CD14-positive monocyte (primary cell): ENCODE results near the gene SFPQ. TPM values are rescaled to one million over a fixed set of nuclear protein-coding genes. Genes with fewer than 3 reads are reported as not detected.

Experiments
- DNase-seq, 3 donors: peaks; one replicate each; pipeline ENCODE4 v3.0.0-alpha.2; 2011 to 2022
- H2AFZ ChIP-seq: 2 replicates; pipeline ENCODE4 v1.6.0; 2012; ENCODE audit warnings: mild to moderate bottlenecking, low read depth, low read length, inconsistent platforms; ENCODE audit not compliant: insufficient read depth, poor library complexity, severe bottlenecking
- H3K27ac ChIP-seq, 2 donors: 1 replicate in 1 of 2; 2 replicates in 1 of 2; pipeline ENCODE4 v1.5.1; 2012 to 2013; ENCODE audit warnings: low read length in 2 of 2, control low read depth in 1 of 2, inconsistent platforms in 1 of 2, low read depth in 1 of 2, mild to moderate bottlenecking in 1 of 2
- H3K27me3 ChIP-seq, 2 donors: one replicate each; pipeline versions ENCODE4 v1.6.0 to v1.6.1; 2011 to 2013; ENCODE audit warnings: low read length in 2 of 2; ENCODE audit not compliant: control insufficient read depth in 2 of 2, insufficient read depth in 2 of 2
- H3K36me3 ChIP-seq, 2 donors: replicated peaks in 1 of 2; 1 replicate in 1 of 2; 2 replicates in 1 of 2; pipeline versions ENCODE4 v1.5.1 to v1.6.1; 2012 to 2013; ENCODE audit warnings: low read length in 2 of 2, control low read depth in 1 of 2, inconsistent platforms in 1 of 2, mild to moderate bottlenecking in 1 of 2; ENCODE audit not compliant: insufficient read depth in 2 of 2, control insufficient read depth in 1 of 2
- H3K4me1 ChIP-seq, 2 donors: 1 replicate in 1 of 2; 2 replicates in 1 of 2; pipeline versions ENCODE4 v1.5.1 to v1.6.1; 2012 to 2013; ENCODE audit warnings: low read length in 2 of 2, control low read depth in 1 of 2, inconsistent platforms in 1 of 2, mild to moderate bottlenecking in 1 of 2, moderate library complexity in 1 of 2; ENCODE audit not compliant: insufficient read depth in 2 of 2, control insufficient read depth in 1 of 2
- H3K4me2 ChIP-seq: replicated peaks from 2 replicates; pipeline ENCODE3; 2012; ENCODE audit warnings: low read length, moderate library complexity, mild to moderate bottlenecking; ENCODE audit not compliant: poor library complexity, severe bottlenecking; ENCODE audit errors: extremely low read depth
- H3K4me3 ChIP-seq, 3 experiments: fragments of 200-600 bp in 1 of 3; sonication (generic) in 1 of 3; replicated peaks in 1 of 3; 1 replicate in 2 of 3; 2 replicates in 1 of 3; pipeline ENCODE4 v1.5.1; 2011 to 2013; ENCODE audit warnings: low read length in 3 of 3, mild to moderate bottlenecking in 3 of 3, control low read depth in 2 of 3, low read depth in 2 of 3, inconsistent platforms in 1 of 3, moderate library complexity in 1 of 3
- H3K79me2 ChIP-seq: 2 replicates; pipeline ENCODE4 v1.6.0; 2012; ENCODE audit warnings: mild to moderate bottlenecking, control low read depth, inconsistent platforms, low read length, moderate library complexity; ENCODE audit not compliant: insufficient read depth
- H3K9ac ChIP-seq: 2 replicates; pipeline ENCODE4 v1.6.0; 2017; ENCODE audit warnings: low read length, mild to moderate bottlenecking; ENCODE audit not compliant: insufficient read depth, poor library complexity, severe bottlenecking
- H3K9me3 ChIP-seq, 2 donors: replicated peaks in 1 of 2; 1 replicate in 1 of 2; 2 replicates in 1 of 2; pipeline versions ENCODE4 v1.5.1 to v1.6.1; 2012 to 2013; ENCODE audit warnings: low read length in 2 of 2, control low read depth in 1 of 2; ENCODE audit not compliant: control insufficient read depth in 1 of 2, insufficient read depth in 1 of 2
- H4K20me1 ChIP-seq: 2 replicates; pipeline ENCODE4 v1.6.0; 2012; ENCODE audit warnings: mild to moderate bottlenecking, low read length, control low read depth, moderate library complexity; ENCODE audit not compliant: insufficient read depth
- H3K27ac Mint-ChIP-seq, 7 donors: one replicate each; pipeline ENCODE4 v1.8.0; 2020; ENCODE audit warnings: mild to moderate bottlenecking in 7 of 7, mixed read lengths in 7 of 7, moderate library complexity in 6 of 7, inconsistent platforms in 2 of 7
- H3K27me3 Mint-ChIP-seq, 3 donors: one replicate each; pipeline ENCODE4 v1.8.0; 2021 to 2022; ENCODE audit warnings: low read depth in 3 of 3, mild to moderate bottlenecking in 3 of 3, mixed read lengths in 3 of 3, moderate library complexity in 3 of 3, inconsistent platforms in 1 of 3
- H3K36me3 Mint-ChIP-seq, 2 donors: one replicate each; pipeline ENCODE4 v1.8.0; 2020; ENCODE audit warnings: mixed read lengths in 2 of 2, inconsistent platforms in 1 of 2, mild to moderate bottlenecking in 1 of 2
- H3K4me1 Mint-ChIP-seq: one replicate; pipeline ENCODE4 v1.8.0; 2020; ENCODE audit warnings: mild to moderate bottlenecking, mixed read lengths
- H3K4me3 Mint-ChIP-seq, 2 donors: one replicate each; pipeline ENCODE4 v1.8.0; 2020; ENCODE audit warnings: mild to moderate bottlenecking in 2 of 2, mixed read lengths in 2 of 2, moderate library complexity in 1 of 2
- H3K9me3 Mint-ChIP-seq, 7 donors: one replicate each; pipeline ENCODE4 v1.8.0; 2020 to 2022; ENCODE audit warnings: mixed read lengths in 7 of 7, mild to moderate bottlenecking in 6 of 7, moderate library complexity in 6 of 7, inconsistent platforms in 2 of 7
- WGBS: methylation state at CpG from one replicate; pipeline ENCODE4 v1.1.5; 2013; ENCODE audit warnings: missing lambda C conversion rate; ENCODE audit not compliant: insufficient coverage; 5-methylcytosine and 5-hydroxymethylcytosine counted together
- intact Hi-C, 2 donors: fragments of 100-400 bp; cut with micrococcal nuclease; formaldehyde crosslinking; loops; one replicate each; pipeline versions ENCODE4 v1.15.0 to v1.15.1; 2023
- polyA plus RNA-seq, 3 donors: library from polyadenylated mRNA; depleted of rRNA in 1 of 3; unstranded in 2 of 3; stranded (reverse) in 1 of 3; fragments of 300-500 nt in 2 of 3; fragments of >200 nt in 1 of 3; fragmentation: Illumina TruSeq in 2 of 3; gene quantifications; 1 replicate in 2 of 3; 2 replicates in 1 of 3; pipeline ENCODE4 v1.2.3, GENCODE V29; 2012 to 2021
- TF ChIP-seq, protein P1 (sequence below): fragments of 200-600 bp; IDR thresholded peaks from one replicate; pipeline ENCODE4 v1.8.0; 2022; ENCODE audit warnings: antibody characterized with exemption, mild to moderate bottlenecking

The SFPQ gene
- polyA plus RNA-seq, 3 donors: 80.8 to 220 (median 89.2) TPM

DNA sequence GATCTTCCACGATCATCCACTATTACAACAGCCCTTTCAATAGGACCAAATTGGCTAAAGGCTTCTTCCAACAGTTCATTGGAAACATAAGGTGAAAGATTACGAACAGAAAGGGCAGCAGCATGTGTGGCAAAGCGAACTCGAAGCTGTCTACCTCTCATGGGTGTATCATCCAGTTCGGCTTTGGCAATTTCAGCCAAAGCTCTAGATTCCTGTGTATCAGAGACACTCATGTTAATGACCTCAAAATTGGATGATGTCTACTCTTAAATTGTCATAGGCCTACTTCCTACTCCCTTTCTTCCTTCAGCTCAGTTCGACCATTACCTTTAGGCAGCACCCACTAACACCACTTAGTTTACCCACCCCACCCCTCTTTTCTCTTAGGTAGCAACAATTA, 2.2 kb downstream of the SFPQ start:
- Histone ChIP-seq H3K27me3 (no peaks in the 10 kb centered on the region), H3K36me3 (peaks cover 54 to 59% of the 10 kb centered on the region in 2 donors), H2AFZ (no peak overlapping the region), H3K79me2 (peaks cover 78% of the 10 kb centered on the region), H3K27ac (peak overlapping the region in 1 of 2 donors; percentile 96), H3K9me3 (no peaks in the 10 kb centered on the region), H3K4me1 (peaks cover 34 to 45% of the 10 kb centered on the region in 2 donors), H3K4me2 (peak overlapping the region; percentile 82), H3K9ac (peak overlapping the region; percentile 100), H4K20me1 (peaks cover 61% of the 10 kb centered on the region), H3K4me3 (peak overlapping the region; percentile 97 to 100 (median 100))
- peaks cover 0 to 2% (median 0%) of the 10 kb centered on the region in 3 donors for H3K27me3 Mint-ChIP-seq
- H3K4me1 Mint-ChIP-seq: peaks cover 48% of the 10 kb centered on the region
- peaks cover 55 to 61% of the 10 kb centered on the region in 2 donors for H3K36me3 Mint-ChIP-seq
- peaks cover 0 to 7% (median 0%) of the 10 kb centered on the region in 7 donors for H3K9me3 Mint-ChIP-seq
- peak overlapping the region in 6 of 7 donors; percentile 9 to 92 (median 88) for H3K27ac Mint-ChIP-seq
- DNase-seq: no peak
- H3K4me3 Mint-ChIP-seq: peak overlapping the region; percentile 94 to 97
- WGBS: 10% methylated on average over 4 of the region's 6 CpGs
- intact Hi-C loops: loop anchor here (5.0 to 10.0 kb wide), 5 partner anchors 74 to 367 kb away; partner anchors contain the start of genes KIAA0319L (in 2 of the 2), NCDN (in 2 of the 2), ZMYM4 (in 1 of the 2) and ZMYM6 (in 1 of the 2)
- TF ChIP-seq, protein P1, sequence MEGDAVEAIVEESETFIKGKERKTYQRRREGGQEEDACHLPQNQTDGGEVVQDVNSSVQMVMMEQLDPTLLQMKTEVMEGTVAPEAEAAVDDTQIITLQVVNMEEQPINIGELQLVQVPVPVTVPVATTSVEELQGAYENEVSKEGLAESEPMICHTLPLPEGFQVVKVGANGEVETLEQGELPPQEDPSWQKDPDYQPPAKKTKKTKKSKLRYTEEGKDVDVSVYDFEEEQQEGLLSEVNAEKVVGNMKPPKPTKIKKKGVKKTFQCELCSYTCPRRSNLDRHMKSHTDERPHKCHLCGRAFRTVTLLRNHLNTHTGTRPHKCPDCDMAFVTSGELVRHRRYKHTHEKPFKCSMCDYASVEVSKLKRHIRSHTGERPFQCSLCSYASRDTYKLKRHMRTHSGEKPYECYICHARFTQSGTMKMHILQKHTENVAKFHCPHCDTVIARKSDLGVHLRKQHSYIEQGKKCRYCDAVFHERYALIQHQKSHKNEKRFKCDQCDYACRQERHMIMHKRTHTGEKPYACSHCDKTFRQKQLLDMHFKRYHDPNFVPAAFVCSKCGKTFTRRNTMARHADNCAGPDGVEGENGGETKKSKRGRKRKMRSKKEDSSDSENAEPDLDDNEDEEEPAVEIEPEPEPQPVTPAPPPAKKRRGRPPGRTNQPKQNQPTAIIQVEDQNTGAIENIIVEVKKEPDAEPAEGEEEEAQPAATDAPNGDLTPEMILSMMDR: no peak

DNA sequence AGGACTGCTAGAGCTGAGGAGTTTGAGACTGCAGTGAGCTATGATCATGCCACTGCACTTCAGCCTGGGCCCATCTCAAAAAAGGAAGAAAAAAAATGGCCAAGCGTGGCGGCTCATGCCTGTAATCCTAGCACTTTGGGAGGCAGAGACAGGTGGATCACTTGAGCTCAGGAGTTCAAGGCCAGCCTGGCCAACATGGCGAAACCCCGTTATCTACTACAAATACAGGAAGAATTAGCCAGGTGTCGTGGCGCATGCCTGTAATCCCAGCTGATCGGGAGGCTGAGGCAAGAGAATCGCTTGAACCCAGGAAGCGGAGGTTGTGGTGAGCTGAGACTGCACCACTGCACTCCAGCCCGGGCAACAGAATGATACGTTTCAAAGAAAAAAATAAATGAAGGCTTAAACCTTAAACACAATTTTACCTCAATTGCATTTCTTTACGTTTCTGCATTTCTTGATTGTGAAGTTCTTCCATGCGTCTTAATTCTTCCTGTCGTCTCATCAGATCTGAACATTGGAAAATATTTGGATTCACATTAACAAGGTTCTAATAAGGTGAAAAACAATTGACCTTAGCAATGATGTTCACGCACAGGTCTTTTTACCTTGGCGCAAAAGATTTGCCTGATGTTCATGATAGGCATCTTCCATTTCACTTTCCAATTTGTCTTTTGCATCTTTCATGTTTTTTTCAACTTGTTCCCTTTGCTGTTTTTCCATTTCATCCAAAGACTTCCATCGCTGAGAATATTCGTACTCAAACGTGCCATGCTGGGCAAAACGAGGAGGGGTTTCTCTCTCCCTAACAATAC, 4.2 kb downstream of the SFPQ start:
- peaks cover 81% of the 10 kb centered on the region for H4K20me1 ChIP-seq
- H3K79me2 ChIP-seq: peaks cover 92% of the 10 kb centered on the region
- no peak overlapping the region for H3K9ac ChIP-seq
- H2AFZ ChIP-seq: no peak overlapping the region
- H3K27me3 Mint-ChIP-seq: peaks cover 0 to 2% (median 0%) of the 10 kb centered on the region in 3 donors
- intact Hi-C loops: no loop called here
- H3K4me1 ChIP-seq: peaks cover 27 to 33% of the 10 kb centered on the region in 2 donors
- peaks cover 74 to 79% of the 10 kb centered on the region in 2 donors for H3K36me3 ChIP-seq
- peaks cover 43% of the 10 kb centered on the region for H3K4me1 Mint-ChIP-seq
- no peak overlapping the region for H3K4me2 ChIP-seq
- no peak overlapping the region for H3K27ac ChIP-seq
- H3K9me3 ChIP-seq: no peaks in the 10 kb centered on the region
- H3K9me3 Mint-ChIP-seq: peaks cover 0 to 7% (median 0%) of the 10 kb centered on the region in 7 donors
- H3K27me3 ChIP-seq: no peaks in the 10 kb centered on the region
- H3K4me3 ChIP-seq: no peak overlapping the region
- 96% methylated on average over 14 of the region's 20 CpGs for WGBS
- no peak for DNase-seq
- H3K27ac Mint-ChIP-seq: peak overlapping the region in 3 of 7 donors; percentile 16 to 74 (median 22)
- TF ChIP-seq, protein P1: no peak
- H3K4me3 Mint-ChIP-seq: no peak overlapping the region
- H3K36me3 Mint-ChIP-seq: peaks cover 74 to 81% of the 10 kb centered on the region in 2 donors
